ENCODE data around the gene COX6B1.
"Not testable (repeated sequence)": the region's sequence is repeated elsewhere in the genome, so short reads cannot be mapped to it uniquely, and the experiment has no call there.

COX6B1 gene, protein sequence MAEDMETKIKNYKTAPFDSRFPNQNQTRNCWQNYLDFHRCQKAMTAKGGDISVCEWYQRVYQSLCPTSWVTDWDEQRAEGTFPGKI

DNA sequence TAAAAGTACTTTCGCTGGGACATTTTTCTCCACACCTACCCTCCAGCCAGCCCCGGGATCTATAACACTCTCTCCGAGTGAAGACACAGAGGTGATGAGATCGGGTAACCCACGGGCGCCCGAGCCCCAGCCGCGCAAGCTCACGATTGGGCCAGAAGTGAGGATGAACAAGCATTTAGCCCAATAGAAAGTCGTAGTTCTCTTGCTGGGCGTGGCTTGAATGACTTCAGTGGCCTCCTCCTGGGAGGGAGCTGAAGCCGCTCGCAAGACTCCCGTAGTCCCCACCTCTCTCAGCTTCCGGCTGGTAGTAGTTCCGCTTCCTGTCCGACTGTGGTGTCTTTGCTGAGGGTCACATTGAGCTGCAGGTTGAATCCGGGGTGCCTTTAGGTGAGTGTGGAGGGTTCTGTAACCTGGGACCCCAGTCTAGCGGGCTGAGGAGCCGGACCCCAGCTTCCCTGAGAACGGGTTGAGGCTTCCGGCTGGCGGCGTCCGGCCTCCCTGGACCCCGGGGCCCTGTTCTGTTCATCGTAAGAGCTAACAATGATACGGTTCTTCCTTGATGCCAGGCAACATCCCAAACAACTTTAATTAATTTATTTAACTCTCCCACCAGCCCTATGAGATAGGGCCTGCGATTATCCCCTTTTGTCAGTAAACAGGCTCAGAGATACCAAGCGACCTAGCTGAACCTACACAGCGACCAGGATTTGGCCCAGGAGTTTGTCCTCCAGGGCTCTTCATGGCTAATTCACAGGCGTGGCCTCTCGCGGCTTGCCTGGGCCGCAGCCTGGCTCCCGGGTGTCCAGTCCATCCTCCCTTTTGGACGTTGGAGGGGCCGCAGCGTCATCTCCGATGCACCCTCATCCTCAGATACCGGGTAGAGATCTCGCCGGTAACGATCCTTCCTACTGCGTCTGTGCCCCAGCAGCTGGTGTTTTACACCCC is at the start of gene COX6B1:
Gene COX6B1 (plus strand): TSS at position 307 of the 945 bp plus-strand sequence. CDS start 2,921 bp downstream, outside the sequence.
- DNase-seq = peak; percentile 99

DNA sequence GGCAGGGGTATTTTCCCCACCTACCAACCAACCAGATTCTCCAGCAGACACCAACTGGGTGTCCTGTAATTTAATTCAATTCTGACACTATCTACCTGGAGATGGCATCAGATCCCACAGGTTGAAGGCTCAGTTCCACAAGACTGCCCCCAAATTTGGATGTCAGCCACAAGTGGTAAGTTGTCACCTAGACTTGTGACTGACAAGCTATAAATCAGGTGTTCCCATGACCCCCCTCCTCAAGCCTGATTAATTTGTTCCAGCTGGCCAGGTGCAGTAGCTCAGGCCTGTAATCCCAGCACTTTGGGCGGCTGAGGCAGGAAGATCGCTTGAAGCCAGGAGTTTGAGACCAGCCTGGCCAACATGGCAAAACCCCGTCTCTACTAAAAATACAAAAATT is 46.2 kb upstream of the COX6B1 start:
- no peak for DNase-seq

DNA sequence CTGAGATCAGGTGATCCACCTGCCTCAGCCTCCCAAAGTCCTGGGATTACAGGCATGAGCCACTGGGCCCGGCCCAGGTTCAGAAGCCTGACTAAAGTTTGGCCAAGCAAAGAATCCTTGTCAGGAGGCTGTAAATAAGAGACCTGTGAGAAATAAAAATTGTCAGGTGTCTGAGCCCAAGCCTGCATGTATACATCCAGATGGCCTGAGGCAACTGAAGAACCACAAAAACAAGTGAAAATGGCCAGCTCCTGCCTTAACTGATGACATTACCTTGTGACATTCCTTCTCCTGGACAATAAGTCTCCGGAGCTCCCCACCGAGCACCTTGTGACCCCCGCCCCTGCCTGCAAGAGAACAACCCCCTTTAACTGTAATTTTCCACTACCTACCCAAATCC is 43.7 kb upstream of the COX6B1 start:
- DNase-seq = not testable (repeated sequence)

DNA sequence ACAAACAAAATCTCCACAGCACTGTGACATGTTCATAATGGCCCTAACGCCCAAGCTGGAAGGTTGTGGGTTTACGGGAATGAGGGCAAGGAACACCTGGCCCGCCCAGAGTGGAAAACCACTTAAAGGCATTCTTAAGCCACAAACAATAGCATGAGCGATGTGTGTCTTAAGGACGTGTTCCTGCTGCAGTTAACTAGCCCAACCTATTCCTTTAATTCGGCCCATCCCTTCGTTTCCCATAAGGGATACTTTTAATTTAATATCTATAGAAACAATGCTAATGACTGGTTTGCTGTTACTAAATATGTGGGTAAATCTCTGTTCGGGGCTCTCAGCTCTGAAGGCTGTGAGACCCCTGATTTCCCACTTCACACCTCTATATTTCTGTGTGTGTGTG is 41.0 kb upstream of the COX6B1 start:
- not testable (repeated sequence) for DNase-seq

DNA sequence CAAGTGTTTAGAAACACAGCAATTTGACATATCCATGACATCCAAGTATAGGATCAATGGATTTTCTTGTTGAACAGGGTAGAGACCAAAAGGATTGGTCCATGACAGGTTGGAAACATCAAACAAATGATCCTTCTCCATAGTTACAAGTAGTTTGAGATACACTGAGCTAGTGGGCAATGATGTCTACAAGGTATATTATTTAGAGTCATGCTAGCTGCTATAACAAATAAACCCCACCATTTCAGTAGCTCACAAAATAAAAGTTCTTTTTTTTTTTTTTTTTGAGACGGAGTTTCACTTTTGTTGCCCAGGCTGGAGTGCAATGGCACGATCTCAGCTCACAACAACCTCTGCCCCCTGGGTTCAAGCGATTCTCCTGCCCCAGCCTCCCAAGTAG is 40.5 kb upstream of the COX6B1 start:
- DNase-seq = no peak

DNA sequence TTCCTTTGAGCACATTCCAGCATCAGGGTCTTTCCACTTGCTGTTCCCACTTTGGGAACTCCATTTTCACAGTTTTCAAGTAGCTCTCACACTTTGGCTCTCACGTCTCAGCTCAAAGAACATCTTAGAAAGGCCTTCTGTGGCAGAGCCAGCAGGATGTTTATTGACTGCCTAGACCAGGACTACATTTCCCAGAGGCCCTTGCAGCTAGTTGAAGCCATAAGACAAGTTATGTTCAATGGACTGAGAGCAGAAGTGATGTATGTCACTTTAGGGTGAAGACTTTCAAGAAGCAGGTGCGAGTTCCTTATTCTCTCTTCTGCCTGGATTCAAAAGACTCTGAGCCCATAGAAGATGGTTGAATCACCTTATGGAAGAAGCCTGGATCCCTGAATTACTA is 39.9 kb upstream of the COX6B1 start:
- no peak for DNase-seq

DNA sequence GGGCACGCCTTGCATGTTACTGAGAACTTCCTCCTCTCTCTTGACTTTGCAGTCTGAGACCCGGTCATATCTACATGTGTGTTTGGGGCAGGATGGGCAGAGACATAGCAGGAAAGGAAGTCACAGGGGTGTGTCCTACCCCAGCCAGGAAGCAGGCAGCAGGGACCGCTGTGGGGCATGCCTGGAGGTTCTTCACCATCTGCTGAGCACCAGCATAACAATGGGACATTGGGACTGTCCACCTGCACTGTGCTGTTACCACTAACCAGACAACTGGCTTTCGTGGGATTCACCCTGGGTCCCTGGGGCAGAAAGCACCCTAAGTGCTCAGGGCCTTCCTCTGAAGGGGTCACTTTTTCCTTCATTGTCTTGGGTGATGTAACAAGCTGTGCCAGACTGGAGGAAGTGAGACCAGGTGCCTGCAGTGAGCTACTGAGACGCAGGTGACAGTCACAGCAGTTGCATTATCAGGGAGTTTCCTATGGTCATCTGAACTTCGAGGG is 38.2 kb upstream of the COX6B1 start:
- no peak for DNase-seq

DNA sequence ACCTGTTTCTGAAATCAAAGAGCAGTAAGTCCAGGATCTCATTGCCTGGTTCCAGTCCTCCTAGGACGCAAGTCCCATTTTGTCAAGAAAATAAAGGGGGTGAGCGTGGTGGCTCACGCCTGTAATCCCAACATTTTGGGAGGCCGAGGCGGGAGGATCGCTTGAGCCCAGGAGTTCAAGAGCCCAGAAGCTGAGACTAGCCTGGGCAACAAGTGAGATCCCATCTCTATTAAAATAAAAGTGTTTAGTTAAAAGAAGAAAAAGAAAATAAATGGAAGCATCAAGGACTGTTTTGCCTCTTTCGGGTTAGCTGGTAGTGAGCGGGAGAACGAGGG is 35.9 kb upstream of the COX6B1 start:
- no peak for DNase-seq

DNA sequence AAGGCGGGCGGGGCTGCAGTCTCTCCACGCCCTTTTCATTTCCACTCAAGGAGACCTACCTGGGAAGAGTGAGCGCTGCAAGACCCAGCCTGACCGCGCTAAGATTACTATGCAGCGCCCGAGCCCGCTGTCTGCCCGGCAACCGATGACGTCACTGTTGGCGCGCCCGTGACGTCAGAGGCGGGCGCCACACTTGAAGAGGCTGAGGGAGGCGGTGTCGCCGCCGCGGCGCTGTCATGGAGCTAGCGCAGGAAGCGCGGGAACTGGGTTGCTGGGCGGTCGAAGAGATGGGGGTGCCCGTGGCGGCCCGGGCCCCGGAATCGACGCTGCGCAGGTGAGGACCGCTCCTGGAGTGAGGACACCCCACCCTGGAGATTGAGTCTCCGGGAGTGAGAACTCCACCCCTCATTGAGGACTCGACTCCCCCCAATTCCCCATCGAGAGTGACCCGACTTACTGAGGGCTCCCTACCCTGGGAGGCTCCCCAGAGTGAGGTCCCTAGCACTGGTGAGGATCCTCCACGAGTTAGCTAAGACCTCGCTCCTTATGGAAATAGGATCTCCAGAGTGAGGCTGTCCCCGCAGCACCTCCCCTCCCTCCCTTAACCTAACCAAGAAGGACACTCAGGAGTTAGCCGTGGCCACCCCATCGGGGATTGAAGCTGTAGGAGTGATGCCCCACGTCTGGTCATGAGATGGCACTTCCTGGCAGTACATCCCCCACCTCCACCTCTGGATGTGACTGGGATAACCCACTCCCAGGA is 35.4 kb upstream of the COX6B1 start, which contains the start of gene HAUS5:
Gene HAUS5 (plus strand): TSS at position 177 of the 763 bp plus-strand sequence. CDS start 60 bp downstream, at position 237.
- peak; percentile 91 for DNase-seq

DNA sequence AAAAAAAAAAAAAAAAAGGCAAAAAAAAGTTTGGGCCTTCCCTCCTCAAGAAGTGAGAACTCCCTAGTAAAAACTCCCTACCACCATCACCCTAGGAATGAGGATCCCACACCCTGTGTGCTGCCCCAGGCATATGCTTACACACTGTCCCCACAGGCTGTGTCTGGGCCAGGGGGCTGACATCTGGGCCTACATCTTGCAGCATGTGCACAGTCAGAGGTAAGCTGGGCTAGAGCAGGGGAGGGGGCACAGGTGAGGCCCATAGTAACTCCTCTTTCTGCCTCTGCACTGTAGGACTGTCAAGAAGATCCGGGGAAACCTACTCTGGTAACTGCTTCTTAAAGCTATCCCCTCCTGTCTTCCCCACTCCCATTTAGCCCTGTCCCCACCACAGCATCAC is 34.5 kb upstream of the COX6B1 start:
- no peak for DNase-seq

DNA sequence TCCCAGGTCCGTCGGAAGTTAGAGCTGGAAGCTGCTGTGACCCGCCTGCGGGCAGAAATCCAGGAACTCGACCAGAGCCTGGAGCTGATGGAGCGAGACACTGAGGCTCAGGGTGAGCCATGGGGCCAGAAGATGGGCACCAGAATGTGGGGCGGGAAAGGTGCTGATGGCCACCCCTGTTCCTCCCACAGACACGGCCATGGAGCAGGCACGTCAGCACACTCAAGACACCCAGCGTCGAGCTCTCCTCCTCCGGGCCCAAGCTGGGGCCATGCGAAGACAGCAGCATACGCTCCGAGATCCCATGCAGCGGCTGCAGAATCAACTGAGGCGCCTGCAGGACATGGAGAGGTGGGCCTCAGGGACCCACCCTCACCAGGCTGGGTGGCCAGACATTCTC is 33.1 kb upstream of the COX6B1 start:
- no peak for DNase-seq

DNA sequence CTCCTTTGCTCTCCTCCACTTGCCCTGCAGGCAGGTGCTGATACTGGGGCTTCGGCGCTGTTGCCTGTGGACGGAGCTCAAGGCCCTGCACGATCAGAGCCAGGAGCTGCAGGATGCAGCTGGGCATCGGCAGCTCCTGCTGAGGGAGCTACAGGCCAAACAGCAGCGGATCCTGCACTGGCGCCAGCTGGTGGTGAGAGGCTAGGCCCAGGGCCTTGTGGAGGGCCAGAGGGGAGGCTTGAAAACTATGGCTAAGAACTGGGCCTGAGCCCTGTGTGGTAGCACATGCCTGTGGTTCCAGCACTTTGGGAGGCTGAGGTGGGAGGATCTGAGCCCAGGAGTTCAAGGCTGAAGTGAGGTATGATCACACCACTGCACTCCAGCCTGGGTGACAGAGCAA is 29.3 kb upstream of the COX6B1 start:
- DNase-seq = no peak

DNA sequence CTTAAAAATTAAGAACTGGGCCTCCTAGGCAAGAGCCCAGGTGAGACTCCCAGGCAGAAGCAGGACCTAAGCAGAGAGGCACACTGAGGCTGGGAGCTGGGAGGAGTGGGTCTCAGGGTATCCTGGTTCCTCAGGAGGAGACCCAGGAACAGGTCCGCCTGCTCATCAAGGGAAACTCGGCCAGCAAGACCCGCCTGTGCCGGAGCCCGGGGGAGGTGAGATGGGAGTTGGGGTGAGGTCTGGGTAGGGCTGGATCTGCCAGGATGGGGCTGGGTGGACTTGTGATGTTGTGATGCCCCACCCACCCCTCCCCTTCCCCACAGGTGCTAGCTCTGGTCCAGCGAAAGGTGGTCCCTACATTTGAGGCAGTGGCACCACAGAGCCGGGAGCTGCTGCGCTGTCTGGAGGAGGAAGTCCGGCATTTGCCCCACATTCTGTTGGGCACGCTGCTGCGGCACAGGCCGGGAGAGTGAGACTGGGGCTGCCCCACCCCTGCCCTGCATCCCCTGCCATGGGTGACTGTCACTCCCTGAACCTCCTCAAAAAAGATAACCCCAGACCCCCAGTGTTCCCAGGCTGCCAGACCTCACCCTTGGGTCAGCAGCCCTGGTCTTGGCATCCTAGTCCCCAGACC is 28.7 kb upstream of the COX6B1 start:
- no peak for DNase-seq

DNA sequence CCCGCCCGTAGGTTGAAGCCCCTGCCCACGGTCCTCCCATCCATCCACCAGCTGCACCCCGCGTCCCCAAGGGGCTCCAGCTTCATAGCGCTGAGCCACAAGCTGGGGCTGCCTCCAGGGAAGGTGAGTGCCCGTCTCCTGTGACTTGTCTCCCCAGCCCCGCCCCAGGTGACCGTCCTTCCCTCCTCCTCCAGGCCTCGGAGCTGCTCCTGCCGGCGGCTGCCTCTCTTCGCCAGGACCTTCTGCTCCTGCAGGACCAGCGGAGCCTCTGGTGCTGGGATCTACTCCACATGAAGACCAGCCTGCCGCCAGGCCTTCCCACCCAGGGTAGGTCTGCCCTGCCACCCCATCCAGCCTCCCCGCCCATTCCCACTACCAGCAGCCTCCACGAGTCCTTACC is 28.1 kb upstream of the COX6B1 start:
- no peak for DNase-seq

DNA sequence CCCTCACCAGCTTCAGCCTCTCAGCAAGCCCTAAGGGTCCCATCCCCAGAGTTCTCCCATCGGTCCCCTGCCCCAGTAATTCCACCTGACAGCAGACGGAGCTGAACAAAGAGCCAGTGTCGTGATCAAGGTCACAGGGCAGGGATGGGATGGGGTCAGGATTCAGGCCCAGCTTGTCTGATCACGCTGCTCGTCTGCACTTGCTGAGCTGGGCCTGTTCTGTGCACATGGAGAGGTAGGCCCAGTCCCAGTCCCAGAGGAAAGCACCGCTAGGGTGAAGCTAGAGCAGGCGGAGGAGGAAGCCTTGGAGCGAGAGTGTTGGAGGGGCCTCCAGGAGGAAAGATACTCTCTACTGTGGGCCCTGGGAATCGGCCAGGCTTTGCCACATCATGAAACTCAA is 26.4 kb upstream of the COX6B1 start:
- DNase-seq = no peak

DNA sequence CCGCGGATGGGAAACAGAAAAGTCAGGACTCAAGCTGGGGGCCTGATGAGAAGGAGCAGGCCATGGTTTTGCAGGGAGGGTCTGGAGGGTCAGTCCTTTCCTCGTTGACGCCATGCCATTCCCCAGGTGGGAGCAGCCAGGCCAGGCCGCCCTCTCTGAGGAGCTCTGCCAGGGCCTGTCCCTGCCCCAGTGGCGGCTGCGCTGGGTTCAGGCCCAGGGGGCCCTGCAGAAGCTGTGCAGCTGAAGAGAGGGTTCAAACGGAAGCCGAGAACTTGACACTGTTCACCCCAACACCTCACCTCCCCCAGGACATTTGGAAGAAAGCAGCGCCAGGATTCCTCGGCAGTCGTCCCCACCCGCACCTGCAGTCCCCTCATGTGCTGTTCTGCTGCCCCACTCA is 25.4 kb upstream of the COX6B1 start:
- no peak for DNase-seq

DNA sequence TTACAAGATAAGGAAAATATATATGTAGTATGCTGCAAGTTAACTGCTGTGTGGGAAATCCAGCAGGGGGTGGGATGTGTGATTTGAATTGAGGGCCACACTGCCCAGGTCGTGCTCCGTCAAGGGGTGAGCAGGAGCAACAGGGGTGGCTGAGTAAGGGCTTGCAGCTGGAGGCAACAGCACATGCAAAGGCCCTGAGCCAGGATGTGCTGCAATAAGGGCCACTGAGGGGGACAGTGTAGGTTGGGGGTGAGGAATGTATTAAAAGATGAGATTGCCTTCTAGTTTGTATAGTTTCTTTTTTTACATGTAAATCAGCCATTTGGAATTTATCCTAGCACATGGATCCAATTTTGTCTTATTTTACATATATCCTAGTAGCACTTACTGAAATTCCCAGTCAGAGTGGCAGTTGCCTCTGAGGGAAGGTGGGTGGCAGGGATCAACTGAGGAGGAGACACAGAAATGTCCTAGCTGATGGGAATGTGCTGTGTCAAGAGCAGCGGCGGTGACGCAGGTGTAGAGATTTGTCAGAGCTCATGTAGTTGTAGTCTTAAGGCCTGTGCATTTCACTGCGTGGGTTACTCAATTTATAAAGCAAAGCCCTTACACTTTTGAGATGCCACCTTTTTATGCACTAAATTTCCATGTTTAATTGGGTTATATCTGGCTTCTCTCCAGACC is 24.7 kb upstream of the COX6B1 start:
- DNase-seq = no peak

DNA sequence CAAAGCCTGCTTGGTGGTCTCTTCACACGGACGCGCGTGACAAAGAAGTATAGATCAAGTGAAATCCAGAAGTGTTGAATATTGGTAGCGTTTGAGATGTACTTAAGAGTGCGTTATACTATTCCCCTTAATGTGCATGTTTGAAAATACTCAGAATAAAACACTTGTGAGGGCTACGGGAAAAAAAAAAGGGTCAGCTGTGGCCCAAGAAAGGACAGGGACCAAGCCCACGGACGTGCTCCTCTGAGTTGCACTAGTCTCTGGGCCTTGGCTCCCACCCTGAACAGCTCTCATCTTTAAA is 19.9 kb upstream of the COX6B1 start:
- DNase-seq = no peak

DNA sequence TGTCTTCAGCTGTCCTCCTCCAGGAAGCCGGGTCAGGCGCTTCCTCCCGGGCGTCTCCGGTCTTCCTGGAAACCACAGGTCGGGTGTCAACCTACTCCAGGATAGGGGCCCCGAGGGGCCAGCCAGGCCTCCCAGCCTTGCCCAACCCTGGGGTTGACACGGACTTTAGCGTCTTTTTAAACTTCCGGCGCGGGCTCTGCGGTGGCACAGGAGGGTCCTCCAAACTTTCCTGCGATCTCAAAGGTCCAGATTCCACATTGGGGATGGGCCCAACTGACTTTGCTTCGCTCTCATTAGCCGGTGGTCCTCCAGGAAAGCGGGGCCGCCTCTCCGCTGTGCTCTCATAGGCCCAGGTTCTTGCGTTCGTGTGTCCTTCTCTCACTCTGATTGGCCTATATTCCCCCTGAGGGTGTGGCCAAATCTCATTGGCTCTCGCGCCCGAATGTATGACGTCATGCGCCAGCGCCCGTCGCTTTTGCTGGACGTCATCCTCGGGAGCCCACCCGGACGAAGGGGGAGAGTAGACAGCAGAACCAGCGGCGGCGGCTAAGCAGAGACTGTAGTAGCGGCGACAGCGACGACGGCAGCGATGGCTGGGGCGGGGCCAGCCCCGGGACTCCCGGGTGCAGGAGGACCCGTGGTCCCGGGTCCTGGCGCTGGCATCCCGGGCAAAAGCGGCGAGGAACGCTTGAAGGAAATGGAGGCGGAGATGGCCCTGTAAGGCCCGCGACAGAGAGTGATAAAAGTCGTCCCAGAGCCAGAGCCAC is 19.4 kb upstream of the COX6B1 start, which contains the start of gene RBM42:
Gene RBM42 (plus strand): TSS at position 472 of the 767 bp plus-strand sequence. CDS start 118 bp downstream, at position 590.
- DNase-seq = peak; percentile 96

DNA sequence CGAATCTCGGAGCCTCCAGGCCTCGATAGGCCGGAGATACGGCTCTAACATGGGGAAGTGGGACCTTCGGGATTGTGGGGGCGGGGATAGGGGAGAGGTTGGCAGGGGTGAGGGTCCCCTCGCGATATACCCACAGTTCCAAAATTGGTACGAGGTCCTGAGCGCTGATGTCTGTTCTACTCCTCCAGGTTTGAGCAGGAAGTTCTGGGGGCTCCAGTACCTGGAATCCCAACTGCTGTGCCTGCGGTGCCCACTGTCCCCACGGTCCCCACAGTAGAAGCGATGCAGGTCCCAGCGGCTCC is 18.8 kb upstream of the COX6B1 start:
- DNase-seq = no peak

DNA sequence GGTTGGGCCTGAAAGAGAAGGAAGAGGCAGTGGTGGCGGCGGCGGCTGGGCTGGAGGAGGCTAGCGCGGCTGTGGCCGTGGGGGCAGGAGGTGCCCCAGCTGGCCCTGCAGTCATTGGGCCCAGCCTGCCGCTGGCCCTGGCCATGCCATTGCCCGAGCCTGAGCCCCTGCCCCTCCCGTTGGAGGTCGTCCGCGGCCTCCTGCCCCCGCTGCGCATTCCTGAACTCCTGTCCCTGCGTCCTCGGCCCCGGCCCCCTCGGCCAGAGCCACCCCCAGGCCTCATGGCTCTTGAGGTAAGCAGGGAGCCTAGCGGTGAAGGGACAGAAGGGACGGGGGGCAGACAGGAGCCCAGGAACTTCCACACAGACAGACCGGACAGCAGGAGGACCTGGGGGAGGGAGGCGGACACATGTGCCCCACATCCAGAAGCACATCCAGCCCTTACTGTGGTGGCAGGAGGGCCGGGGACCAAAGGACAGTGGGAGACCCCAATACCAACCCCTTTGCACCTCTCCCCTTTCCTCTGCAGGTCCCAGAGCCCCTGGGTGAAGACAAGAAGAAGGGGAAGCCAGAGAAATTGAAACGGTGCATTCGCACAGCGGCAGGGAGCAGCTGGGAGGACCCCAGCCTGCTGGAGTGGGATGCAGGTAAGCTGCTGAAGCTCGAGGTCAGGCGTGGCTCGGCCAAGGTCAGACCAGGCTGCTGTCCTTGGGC is 14.2 kb upstream of the COX6B1 start:
- no peak for DNase-seq
